NCI-H1436 treated with DMSO at 0.1 percent for 48 hours (cell line): Measurements from ENCODE around the gene COG5.

Experiments
- DNase-seq: peaks from one replicate; lab custom pipeline; 2025; lab: John Stamatoyannopoulos, UW

The COG5 gene

GRCh38 chr7:107332488-107333269 lies 231.0 kb downstream of the COG5 start:
- no peak for DNase-seq

DNA sequence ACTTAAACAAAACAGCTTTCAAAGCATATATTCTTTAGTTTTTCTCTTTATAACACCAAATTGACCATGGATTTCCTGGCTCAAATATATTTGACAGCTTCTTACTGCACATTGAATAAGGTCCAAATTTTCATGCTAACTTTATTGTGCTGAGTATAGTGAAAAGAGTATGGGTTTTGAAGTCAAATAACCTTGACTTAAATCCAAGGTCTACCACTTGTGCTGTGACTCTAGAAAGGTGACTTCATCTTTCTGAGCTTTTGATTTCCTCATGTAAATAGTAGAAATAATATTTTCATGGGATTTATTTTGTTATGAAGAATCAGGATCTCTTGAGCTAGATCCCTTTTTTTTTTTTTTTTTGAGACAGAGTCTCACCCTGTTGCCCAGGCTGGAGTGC lies 233.2 kb downstream of the COG5 start:
- no peak for DNase-seq

DNA sequence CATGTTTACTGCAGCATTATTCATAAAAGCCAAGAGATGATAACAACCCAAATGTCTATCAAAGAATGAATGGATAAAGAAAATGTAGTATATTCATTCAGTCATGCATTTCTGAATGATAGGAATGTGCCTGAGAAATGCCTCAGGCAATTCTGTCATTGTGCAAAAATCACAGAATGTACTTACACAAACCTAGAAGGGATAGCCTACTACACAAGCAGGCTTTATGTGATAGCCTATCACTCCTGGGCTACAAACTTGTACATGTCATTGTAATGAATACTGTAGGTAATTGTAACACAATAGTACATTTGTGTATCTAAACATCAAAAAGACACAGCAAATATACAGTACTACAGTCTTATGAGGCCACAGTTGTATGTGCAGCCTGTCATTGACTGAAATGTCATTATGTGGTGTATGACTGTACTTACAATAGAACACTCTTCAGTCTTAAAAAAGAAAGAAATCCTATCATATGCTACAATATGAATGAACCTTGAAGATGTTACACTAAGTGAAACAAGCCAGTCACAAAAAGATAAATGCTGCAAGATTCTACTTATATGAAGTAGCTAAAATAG lies 235.6 kb downstream of the COG5 start:
- no peak for DNase-seq

GRCh38 chr7:107326061-107326460 lies 237.7 kb downstream of the COG5 start:
- no peak for DNase-seq

DNA sequence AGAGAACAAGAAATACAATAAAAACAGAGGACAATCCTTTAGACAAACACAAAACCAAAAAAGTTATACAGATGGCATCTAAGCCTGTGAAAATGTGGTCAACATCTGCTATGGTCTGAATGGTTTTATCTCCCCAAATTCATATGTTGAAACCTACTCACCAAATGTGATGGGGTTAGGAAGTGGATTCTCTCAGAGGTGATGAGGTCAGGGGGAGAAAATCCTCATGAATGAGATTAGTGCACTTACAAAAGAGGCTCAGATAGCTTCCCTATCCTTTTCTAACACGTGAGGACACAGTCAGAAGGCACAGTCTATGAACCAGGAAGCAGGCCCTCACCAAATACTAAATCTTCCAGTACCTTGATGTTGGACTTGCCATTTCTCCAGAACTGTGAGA lies 241.7 kb downstream of the COG5 start:
- no peak for DNase-seq

GRCh38 chr7:107321611-107322010 lies 242.1 kb downstream of the COG5 start:
- DNase-seq = no peak

DNA sequence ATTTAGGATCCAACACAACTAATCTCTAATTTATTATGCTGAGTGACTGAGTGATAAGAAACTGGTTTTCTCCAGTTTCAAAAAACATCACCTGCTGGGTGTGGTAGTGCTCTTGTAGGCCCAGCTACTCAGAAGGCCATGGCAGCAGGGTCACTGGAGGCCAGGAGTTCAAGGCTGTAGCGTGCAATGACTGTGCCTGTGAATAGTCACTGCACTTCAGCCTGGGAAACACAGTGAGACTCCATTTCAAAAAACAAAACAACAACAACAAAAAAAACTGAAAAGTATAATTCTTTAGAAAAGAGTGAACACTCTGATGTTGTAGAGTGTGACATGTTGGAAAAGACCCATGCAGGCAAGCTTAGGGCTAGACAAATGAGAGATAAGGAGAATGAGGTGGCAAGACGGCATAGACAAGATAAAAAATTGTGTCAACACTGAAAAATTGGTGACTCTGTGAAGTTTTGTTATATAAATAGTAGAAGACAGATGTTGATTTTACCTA lies 243.9 kb downstream of the COG5 start:
- no peak for DNase-seq

GRCh38 chr7:107318523-107319160 lies 245.1 kb downstream of the COG5 start:
- DNase-seq = no peak

- no peak for DNase-seq
Measured at GRCh38 chr7:107315716-107316220, 248.0 kb downstream of the COG5 start.

- DNase-seq = no peak
Measured at GRCh38 chr7:107313355-107313754, 250.4 kb downstream of the COG5 start.

- no peak for DNase-seq
Measured at GRCh38 chr7:107312418-107312817, 251.3 kb downstream of the COG5 start.

DNA sequence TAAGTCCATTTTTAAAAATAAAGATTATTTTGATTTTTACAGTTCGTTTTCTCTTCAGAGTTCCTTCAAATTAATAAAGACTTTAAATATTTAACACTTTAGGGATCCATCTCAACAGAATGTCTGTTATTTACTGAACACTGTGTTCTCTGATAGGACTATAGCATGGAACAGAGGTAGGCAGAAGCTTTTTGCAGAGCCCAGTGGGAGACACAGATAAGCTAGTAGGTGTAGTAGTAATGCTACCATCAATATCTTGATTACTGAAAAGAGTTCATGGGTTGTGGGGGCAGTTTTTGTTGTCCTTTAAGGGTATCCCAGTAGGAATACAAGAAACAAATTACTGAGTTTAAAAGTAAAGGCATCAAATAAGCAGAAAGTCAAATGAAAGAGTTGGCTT lies 254.4 kb downstream of the COG5 start:
- DNase-seq = no peak

DNA sequence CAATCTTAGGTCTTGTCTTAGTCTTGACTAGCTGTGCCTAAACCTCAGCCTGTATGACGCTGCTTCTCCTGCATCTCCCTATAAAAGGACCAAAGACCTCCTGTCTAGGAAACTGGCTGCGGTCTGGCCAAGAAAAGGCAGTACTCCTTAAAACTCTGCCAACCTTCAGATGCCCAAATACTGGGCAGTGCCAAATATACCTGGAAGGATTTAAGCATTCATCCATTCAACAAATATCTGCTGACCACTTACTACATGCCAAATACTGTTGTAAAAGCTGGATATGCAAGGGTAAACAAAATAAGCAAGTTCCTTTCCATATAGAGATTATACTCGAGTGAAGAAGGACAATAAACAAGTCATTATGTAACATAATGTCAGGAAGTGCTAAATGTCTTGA lies 259.1 kb downstream of the COG5 start:
- no peak for DNase-seq

GRCh38 chr7:107304063-107304462 lies 259.7 kb downstream of the COG5 start:
- no peak for DNase-seq

GRCh38 chr7:107302250-107302847 lies 261.4 kb downstream of the COG5 start:
- no peak for DNase-seq

- no peak for DNase-seq
Measured at GRCh38 chr7:107294182-107294581, 269.5 kb downstream of the COG5 start.

- DNase-seq = no peak
Measured at GRCh38 chr7:107292591-107292990, 271.1 kb downstream of the COG5 start.

DNA sequence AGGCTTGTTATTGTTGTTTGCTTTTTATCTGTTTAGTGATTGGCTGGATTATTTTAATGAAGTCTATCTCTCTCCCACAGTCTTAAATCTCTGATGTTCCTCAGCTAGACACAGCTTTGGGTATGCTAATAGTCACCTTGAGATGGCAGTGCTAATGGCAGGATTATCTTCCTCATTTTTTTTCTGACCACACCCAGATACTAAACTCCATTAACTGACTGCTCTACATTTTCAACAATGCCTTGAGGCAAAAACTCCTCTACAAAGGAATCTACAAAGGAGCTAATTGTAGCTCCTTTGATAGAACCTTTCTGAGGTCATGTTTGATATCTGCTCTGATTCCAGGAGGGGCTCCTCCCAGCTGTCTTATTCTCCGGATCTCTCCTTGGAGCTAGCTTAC lies 272.3 kb downstream of the COG5 start:
- DNase-seq = no peak

DNA sequence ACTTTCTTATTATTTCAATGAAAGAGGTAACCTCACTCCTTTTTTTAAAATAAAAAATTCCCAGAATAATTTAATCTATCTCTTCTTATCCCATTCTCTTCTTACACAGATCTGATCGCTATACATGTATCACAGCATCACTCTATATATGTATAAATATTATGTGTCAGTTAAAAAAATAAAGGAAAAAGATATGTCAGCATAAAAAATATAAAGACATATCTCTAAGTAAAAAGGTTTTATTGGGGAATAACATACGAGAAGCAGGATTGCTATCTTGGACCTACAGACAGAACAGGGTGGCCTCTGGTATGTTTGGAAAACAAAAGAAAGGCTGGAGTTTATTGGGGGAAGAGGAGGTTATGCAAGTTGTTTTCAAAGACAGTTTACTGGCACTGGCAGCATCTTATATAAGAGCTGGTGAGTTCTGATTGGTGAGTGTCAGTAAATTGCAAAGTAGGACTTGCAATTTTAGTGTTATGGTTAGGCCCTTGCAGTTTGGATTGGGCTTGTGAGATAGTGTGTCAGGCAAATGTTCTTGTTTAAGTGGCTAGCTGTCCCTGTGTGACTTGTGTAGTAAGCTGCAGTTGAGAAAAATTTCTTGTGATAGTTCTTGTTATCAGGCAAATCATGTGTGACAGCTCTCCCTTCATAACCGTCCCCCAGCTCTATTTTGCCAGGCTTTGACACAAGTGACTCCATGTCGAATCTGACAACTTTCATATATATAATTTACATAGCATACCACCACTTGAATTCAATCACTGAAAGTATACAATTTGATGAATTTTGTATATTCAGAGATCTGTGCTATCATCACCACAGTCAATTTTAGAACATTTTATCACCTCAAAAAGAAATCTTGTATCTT lies 276.7 kb downstream of the COG5 start:
- DNase-seq = no peak

DNA sequence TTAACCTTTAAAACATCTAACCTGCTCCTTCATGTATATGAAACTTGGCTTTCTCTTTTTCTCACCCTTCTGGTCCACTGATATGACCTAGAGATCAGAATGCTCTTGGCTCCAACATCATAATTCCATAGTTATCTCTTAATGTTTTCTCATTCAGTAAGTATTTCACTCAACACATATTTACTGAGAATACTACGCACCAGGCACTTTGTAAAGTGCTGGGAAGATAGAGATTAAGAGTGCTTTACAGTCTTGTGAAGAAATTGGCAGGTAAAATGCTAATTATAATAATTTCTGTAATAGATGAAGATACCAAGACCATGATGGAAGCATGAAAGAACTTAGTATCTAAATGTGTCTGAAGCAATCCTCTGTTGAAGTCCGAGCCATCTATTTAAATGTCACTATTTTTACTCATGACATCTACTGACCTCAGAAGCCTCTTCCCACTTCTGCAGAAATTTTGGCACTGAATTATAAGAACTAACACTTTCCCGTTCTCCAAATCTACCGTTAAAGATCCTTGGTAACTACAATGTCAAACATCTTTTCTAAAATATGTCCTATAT lies 278.7 kb downstream of the COG5 start:
- DNase-seq = no peak

GRCh38 chr7:107277331-107277730 lies 286.4 kb downstream of the COG5 start:
- DNase-seq = no peak
